ENCODE results near the gene NRXN3.

GRCh38 chr14:78917462-78917861, 747.3 kb downstream of the NRXN3 start:
- no peak for TF ChIP-seq EZH2 (IDR thresholded peaks at IDR 0.05; ENCODE audit: borderline replicate concordance, low read length)
- TF ChIP-seq CTCF (IDR thresholded peaks at IDR 0.05; ENCODE audit: low read length), result no peak

Data from OCI-LY1 (cell line).